ENCODE results near the gene SLC9A8. TPM values are rescaled to one million over a fixed set of nuclear protein-coding genes. Genes with fewer than 3 reads are reported as not detected.

SLC9A8 gene
- total RNA-seq, 4 donors from 2014 or later = 12.4 to 20.4 (median 15.1) TPM

DNA sequence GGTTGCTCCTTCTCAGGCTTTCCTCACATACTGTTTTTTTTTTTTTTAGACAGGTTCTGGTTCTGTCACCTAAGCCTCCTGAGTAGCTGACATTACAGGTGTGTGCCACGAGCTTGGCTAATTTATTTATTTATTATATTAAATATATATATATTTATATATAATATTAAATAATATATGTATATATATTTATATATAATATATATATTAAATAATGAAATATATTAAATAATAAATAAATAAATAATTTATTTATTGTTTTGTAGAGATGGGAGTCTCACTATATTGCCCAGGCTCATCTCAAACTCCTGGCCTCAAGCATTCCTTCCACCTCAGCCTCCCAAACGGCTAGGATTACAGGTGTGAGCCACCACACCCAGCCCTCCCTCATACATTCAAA lies 28.3 kb upstream of the SLC9A8 start:
- intact Hi-C loops (cut with DNase I; ENCODE audit: low total_unique reads) = no loop called here
- no peak for DNase-seq
- no peak overlapping the region for H3K27ac ChIP-seq

DNA sequence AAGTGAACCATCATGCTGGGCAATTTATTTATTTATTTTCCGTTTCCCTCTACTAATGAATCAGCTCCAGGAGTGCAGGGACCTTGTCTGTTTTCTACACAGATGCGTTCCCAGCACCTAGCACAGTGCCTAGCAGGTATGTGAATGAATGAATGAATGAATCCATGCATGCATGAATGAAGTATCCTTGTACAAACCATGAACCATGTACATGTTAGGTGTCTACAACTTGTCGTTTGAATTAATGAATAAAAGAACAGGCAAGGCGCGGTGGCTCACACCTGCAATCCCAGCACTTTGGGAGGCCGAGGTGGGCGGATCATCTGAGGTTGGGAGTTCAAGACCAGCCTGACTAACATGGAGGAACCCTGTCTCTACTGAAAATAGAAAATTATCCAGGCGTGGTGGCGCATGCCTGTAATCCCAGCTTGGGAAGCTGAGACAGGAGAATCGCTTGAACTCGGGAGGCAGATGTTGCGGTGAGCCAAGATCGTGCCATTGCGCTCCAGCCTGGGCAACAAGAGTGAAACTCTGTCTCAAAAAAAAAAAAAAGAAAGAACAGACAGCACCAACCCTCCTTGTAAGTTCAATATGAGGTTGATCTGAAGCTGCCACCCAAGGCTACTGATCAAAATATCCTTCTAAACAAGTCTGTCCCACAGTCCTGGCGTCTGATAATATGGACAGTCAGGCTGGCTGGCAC lies 27.3 kb upstream of the SLC9A8 start:
- DNase-seq (no peak), ATAC-seq (no peak)
- H3K9me3 ChIP-seq = no peaks in the 10 kb centered on the region
- in situ Hi-C loops (cut with MboI; ENCODE audit: low sequenced_read_pairs in 4 of 4) = no loop called here
- no peak overlapping the region for H3K27ac ChIP-seq
- no peaks in the 10 kb centered on the region for H3K36me3 ChIP-seq
- peaks cover 0 to 7% of the 10 kb centered on the region in 2 donors for H3K4me1 ChIP-seq
- intact Hi-C loops (cut with DNase I; ENCODE audit: low total_unique reads) = no loop called here
- no peak for TF ChIP-seq POLR2A (IDR thresholded peaks at IDR 0.05)
- TF ChIP-seq, protein P1, sequence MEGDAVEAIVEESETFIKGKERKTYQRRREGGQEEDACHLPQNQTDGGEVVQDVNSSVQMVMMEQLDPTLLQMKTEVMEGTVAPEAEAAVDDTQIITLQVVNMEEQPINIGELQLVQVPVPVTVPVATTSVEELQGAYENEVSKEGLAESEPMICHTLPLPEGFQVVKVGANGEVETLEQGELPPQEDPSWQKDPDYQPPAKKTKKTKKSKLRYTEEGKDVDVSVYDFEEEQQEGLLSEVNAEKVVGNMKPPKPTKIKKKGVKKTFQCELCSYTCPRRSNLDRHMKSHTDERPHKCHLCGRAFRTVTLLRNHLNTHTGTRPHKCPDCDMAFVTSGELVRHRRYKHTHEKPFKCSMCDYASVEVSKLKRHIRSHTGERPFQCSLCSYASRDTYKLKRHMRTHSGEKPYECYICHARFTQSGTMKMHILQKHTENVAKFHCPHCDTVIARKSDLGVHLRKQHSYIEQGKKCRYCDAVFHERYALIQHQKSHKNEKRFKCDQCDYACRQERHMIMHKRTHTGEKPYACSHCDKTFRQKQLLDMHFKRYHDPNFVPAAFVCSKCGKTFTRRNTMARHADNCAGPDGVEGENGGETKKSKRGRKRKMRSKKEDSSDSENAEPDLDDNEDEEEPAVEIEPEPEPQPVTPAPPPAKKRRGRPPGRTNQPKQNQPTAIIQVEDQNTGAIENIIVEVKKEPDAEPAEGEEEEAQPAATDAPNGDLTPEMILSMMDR (IDR thresholded peaks at IDR 0.05 in 4 of 5, conservative IDR thresholded peaks at IDR 0.05 in 1 of 5) = no peak
- H3K27me3 ChIP-seq = no peaks in the 10 kb centered on the region
- H3K4me3 ChIP-seq = no peak overlapping the region

More for the DNA sequence above, 28.3 kb upstream of the SLC9A8 start:
- Histone ChIP-seq H3K4me3 (no peak overlapping the region), H3K36me3 (no peaks in the 10 kb centered on the region), H3K4me1 (peaks cover 0 to 7% of the 10 kb centered on the region in 2 donors), H3K9me3 (no peaks in the 10 kb centered on the region), H3K27me3 (no peaks in the 10 kb centered on the region)
- no peak for TF ChIP-seq POLR2A (IDR thresholded peaks at IDR 0.05)
- TF ChIP-seq, protein P1 (IDR thresholded peaks at IDR 0.05 in 4 of 5, conservative IDR thresholded peaks at IDR 0.05 in 1 of 5) = no peak
- no peak for ATAC-seq
- in situ Hi-C loops (cut with MboI; ENCODE audit: low sequenced_read_pairs in 4 of 4) = no loop called here

GRCh38 chr20:49785852-49786175 lies 26.8 kb upstream of the SLC9A8 start:
- Histone ChIP-seq H3K9me3 (no peaks in the 10 kb centered on the region), H3K4me1 (peaks cover 0 to 7% of the 10 kb centered on the region in 2 donors), H3K27ac (no peak overlapping the region), H3K36me3 (no peaks in the 10 kb centered on the region), H3K4me3 (no peak overlapping the region), H3K27me3 (no peaks in the 10 kb centered on the region)
- intact Hi-C loops (cut with DNase I; ENCODE audit: low total_unique reads) (no loop called here), in situ Hi-C loops (cut with MboI; ENCODE audit: low sequenced_read_pairs in 4 of 4) (no loop called here)
- no peak for ATAC-seq
- no peak for TF ChIP-seq POLR2A (IDR thresholded peaks at IDR 0.05)
- no peak for DNase-seq

DNA sequence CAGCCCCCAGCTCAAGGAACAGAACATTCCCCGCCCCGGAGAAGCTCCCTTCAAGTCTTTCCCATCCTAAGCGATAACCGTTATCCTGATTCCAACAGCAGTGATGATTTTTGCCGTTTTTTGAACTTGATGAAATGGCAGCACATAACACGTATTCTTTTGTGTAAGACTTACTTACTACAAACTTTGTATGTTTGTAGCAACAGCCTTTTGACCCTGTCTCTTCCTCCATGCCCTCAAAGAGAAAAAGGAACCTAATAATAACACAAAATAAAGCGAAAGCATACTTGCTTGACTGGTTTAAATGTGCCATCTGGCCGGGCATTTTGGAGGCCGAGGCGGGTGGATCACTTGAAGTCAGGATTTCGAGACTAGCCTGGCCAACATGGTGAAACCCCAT lies 26.4 kb upstream of the SLC9A8 start:
- no peak overlapping the region for H3K4me3 ChIP-seq
- no peak for DNase-seq
- no peak overlapping the region for H3K27ac ChIP-seq
- no peaks in the 10 kb centered on the region for H3K27me3 ChIP-seq
- H3K4me1 ChIP-seq = peaks cover 0 to 7% of the 10 kb centered on the region in 2 donors
- no peaks in the 10 kb centered on the region for H3K36me3 ChIP-seq
- intact Hi-C loops (cut with DNase I; ENCODE audit: low total_unique reads) (no loop called here), in situ Hi-C loops (cut with MboI; ENCODE audit: low sequenced_read_pairs in 4 of 4) (no loop called here)
- no peak for ATAC-seq
- TF ChIP-seq, protein P1 (IDR thresholded peaks at IDR 0.05 in 4 of 5, conservative IDR thresholded peaks at IDR 0.05 in 1 of 5) = no peak
- TF ChIP-seq POLR2A (IDR thresholded peaks at IDR 0.05) = no peak
- H3K9me3 ChIP-seq = no peaks in the 10 kb centered on the region

DNA sequence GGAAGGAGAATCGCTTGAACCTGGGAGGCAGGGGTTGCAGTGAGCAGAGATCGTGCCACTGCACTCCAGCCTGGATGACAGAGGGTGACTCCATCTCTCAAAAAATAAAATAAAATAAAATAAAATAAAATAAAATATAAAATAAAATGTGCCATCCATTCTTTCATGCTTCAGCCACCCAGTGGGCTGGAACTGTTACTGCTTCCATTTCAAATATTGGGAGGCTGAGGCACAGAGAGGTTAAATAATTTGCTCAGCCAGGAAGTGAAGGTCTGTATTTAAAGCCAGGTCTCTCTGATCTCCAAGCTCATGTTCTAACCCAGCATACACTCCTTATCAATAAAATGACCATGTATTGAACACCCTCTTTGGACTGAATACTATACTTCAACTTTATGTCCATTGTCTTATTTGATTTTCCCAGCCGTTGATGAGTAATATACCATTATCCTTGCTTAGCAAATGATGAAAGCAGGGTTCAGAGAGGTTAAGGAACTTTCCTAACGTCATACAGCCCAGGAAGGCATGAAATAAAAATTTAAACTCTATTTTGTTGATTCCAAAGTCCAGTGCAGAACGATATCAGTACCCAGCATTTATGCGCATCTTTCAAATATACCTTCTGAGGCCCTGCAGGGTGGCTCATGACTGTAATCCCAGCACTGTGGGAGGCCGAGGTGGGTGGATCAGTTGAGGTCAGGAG lies 25.8 kb upstream of the SLC9A8 start:
- Histone ChIP-seq H3K27ac (no peak overlapping the region), H3K4me3 (no peak overlapping the region), H3K9me3 (no peaks in the 10 kb centered on the region), H3K36me3 (no peaks in the 10 kb centered on the region), H3K4me1 (peaks cover 0 to 7% of the 10 kb centered on the region in 2 donors), H3K27me3 (no peaks in the 10 kb centered on the region)
- in situ Hi-C loops (cut with MboI; ENCODE audit: low sequenced_read_pairs in 4 of 4) (no loop called here), intact Hi-C loops (cut with DNase I; ENCODE audit: low total_unique reads) (no loop called here)
- DNase-seq (no peak), ATAC-seq (no peak)
- TF ChIP-seq, protein P1 (IDR thresholded peaks at IDR 0.05 in 4 of 5, conservative IDR thresholded peaks at IDR 0.05 in 1 of 5) = no peak
- TF ChIP-seq POLR2A (IDR thresholded peaks at IDR 0.05) = no peak

Measured in gastrocnemius medialis (tissue), 4 donors.